C4-2B (cell line): ENCODE data around the gene SPTB.

Source experiments
- H3K27ac ChIP-seq: fragments of 450-650 bp; 2 replicates; pipeline ENCODE4 v1.5.1; 2017
- ZFX ChIP-seq: fragments of 450-650 bp; IDR thresholded peaks from 2 replicates; pipeline ENCODE4 v1.6.1; 2017
- TF ChIP-seq, protein P1 (sequence below): fragments of 450-650 bp; conservative IDR thresholded peaks from 2 replicates; pipeline ENCODE4 v1.5.1; 2017; ENCODE audit warnings: mild to moderate bottlenecking

The SPTB gene

DNA sequence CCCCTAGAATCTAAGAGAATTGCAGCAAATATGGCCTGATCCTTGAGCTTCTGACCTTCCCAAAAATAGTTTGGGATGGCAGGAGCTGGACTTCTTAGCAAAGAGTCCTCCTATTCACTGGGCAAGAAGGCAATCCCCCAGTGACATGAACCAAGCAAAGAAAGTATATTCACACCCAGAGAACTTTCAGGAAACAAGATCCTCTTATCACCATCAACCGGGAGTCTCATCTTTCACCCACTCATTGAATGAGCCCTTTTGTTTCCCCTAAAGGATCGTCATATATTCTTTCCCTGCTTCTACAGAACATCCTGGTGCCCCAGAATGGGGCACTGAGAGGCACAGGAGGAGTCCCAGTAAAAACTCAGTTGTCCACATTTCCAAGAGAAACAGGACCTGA is 19.7 kb downstream of the SPTB start:
- no peak overlapping the region for H3K27ac ChIP-seq
- no peak for TF ChIP-seq ZFX
- TF ChIP-seq, protein P1, sequence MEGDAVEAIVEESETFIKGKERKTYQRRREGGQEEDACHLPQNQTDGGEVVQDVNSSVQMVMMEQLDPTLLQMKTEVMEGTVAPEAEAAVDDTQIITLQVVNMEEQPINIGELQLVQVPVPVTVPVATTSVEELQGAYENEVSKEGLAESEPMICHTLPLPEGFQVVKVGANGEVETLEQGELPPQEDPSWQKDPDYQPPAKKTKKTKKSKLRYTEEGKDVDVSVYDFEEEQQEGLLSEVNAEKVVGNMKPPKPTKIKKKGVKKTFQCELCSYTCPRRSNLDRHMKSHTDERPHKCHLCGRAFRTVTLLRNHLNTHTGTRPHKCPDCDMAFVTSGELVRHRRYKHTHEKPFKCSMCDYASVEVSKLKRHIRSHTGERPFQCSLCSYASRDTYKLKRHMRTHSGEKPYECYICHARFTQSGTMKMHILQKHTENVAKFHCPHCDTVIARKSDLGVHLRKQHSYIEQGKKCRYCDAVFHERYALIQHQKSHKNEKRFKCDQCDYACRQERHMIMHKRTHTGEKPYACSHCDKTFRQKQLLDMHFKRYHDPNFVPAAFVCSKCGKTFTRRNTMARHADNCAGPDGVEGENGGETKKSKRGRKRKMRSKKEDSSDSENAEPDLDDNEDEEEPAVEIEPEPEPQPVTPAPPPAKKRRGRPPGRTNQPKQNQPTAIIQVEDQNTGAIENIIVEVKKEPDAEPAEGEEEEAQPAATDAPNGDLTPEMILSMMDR = no peak

DNA sequence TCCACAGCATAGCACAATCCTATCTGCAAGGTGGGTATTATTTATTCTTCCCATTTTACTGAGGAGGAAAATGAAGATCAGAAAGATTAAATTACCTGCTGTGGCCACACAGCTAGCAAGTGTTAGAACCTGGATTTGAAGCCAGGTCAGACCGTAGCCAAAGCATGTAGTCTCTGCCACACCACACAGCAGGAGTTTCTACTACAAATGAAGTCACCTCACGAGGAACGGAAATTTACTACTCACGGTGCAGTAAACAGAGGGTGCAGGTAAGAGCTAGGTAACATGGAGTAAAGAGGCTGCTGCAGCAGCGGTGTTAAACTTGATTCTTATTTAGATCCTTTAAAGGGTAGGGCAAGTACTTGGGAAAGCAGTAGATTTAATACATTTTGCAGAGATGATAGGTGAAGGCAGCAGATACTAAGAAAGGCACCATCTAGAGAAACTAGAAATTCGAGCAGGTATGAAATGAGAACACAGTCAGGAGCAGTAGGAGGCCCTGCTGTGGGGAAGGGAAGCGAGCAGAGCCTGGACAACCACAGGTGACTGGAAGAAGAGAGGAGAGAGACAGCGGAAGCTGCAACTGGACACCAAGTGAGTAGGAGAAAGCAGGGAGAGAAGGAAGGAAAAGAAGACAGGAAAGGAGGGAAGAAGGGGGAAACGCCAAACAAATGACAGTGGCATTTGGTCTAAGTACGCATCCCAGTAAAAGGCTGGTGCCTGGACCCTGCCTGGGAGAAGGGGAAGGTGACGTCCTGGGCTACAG is 21.5 kb downstream of the SPTB start:
- TF ChIP-seq, protein P1 = no peak
- no peak for TF ChIP-seq ZFX
- no peak overlapping the region for H3K27ac ChIP-seq

DNA sequence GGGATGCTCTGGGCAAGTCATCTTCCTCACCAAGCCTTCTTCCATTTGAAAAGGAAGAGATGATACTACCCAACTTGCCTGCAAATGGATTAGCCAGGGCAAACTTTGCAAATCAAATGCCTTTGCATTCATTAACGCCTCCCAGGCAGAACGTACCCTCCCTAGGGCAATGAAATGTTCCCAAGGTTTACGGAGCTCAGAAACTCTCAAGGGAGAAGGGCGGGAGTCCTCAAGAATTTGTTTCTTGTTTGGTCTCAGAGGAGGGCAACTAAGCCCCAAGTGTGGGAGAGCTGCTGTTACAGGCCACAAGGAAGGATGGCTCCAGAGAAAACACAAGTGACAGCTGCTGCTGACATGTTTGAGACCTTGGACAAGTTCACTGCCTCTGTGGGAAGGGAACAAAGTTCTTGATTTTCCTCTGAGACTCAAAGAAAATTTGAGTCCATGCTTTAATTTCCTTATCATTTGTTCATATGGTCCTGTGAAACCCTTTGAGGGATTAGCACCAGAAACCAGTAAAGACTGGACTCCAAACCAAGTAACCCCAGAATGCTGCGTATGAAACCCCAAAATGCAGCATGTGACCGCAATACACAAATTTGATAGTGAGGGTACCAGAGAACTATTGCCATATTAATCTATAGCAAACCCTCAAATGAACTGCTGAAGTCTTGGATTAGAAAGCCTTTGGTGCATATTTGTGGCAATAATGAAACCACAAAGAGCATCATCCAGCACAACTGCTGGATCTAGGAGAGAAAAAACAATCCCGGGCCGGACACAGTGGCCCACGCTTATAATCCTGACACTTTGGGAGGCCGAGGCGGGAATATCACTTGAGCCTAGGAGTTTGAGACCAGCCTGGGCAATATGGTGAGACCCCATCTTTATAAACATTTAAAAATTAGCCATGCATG is 22.9 kb downstream of the SPTB start:
- TF ChIP-seq, protein P1 = no peak
- no peak for TF ChIP-seq ZFX
- H3K27ac ChIP-seq = no peak overlapping the region

DNA sequence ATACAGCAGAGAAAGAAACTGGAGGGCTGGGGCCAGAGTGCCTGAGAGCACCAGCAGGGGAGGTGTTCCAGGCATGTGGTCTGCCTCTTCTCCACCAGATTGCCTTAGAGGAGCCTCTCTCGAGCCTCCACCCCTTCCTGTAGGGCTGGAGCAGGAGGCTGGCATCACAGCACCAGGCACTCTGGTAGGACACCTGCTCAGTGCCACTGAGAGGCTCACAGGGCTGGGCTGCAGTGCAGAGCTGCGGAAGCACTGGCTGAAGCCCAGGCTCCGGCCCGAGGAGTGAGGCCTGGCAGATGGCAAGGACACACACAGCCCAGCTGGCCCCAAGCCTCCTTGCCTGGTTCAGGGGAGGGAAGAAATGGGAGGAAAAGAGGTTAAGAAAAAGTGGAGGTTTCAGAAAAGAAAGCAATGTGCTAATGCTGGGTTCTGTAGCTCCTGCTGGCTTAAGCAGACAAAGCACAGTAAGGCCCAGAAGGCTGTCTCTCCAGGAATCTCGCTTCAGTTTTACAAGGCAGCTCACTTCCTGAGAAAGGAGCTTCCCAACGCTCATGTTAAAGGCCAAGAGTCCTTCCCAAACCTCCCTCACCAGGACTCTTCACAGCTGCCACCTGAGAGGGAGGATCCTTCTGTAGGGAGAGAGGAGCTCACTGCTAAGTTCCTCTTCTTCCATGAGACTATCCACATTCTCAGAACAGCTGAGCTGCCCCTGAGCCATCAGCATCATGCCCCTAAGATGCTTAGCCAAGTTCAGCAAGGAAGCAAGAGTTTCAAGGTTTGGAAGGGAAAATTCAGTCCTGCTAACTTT is 23.8 kb downstream of the SPTB start:
- TF ChIP-seq ZFX = no peak
- TF ChIP-seq, protein P1 = no peak

DNA sequence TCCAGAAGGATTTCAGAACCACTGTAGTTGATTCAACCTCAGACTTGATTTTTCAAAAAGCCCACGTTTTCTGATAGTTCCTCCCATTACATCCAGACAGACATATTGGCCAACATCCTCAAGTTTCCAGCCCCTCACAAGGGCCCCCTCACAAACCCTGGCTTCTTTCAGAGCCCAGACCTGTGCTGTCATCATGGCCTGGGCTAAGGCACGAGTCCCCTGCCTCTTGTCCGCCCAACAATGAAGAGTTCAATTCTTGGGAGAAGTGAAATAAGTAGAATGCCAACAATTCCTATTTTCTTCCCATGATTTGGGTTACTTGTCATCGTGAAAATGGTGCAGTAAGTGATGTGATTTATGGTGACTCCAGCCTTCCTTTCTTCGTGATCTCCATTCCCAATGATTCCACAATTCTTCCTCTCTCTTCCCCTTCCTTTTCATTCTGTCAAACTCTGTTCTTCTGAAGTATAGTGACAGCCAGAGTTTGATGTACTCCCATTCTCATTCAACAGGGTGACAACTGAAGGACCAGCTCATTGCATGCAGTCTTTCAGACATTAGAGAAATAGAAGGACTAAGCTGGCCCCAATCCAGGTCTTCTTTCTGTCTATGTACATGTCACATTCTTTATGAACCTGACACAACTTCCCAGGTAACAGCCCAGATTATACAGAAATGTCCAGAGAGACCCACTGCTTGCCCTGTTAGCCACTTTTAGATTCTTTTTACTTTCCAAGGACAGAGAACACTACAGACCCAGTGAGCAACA is 29.2 kb downstream of the SPTB start:
- TF ChIP-seq, protein P1 = no peak
- no peak for TF ChIP-seq ZFX
- no peak overlapping the region for H3K27ac ChIP-seq

More for the DNA sequence above, 23.8 kb downstream of the SPTB start:
- no peak overlapping the region for H3K27ac ChIP-seq

DNA sequence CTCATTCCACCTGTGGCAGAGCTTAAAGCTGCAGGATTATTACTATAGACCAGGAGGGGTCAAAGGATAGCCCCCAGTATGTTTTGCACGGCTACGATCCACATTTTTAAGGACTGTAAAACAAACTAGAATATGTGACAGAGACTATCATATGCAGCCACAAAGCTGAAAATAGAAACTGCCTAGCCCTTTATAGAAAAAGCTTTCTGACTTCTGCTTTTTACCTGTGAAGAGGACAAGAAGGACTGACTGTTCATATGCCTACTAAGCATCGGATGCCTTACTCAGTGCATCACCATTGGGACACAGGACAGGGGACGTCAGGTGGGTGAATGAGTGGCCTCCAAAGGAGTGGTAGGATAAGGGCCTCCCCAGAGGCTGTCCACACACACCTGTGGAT is 29.8 kb downstream of the SPTB start:
- no peak overlapping the region for H3K27ac ChIP-seq
- TF ChIP-seq ZFX = no peak
- TF ChIP-seq, protein P1 = no peak
